ENCODE data around the gene POP7. TPM values are rescaled to one million over a fixed set of nuclear protein-coding genes. Genes with fewer than 3 reads are reported as not detected.

Gene POP7
- polyA plus RNA-seq, 1 donor from 2014 or later: 48.6 TPM

- H3K4me1 Mint-ChIP-seq: peaks cover 2 to 6% (median 5%) of the 10 kb centered on the region in 3 donors
- no peaks in the 10 kb centered on the region for H3K36me3 Mint-ChIP-seq
- H3K9me3 Mint-ChIP-seq: no peaks in the 10 kb centered on the region
These were observed 30.2 kb upstream of the POP7 start for GRCh38 chr7:100675581-100676350.

DNA sequence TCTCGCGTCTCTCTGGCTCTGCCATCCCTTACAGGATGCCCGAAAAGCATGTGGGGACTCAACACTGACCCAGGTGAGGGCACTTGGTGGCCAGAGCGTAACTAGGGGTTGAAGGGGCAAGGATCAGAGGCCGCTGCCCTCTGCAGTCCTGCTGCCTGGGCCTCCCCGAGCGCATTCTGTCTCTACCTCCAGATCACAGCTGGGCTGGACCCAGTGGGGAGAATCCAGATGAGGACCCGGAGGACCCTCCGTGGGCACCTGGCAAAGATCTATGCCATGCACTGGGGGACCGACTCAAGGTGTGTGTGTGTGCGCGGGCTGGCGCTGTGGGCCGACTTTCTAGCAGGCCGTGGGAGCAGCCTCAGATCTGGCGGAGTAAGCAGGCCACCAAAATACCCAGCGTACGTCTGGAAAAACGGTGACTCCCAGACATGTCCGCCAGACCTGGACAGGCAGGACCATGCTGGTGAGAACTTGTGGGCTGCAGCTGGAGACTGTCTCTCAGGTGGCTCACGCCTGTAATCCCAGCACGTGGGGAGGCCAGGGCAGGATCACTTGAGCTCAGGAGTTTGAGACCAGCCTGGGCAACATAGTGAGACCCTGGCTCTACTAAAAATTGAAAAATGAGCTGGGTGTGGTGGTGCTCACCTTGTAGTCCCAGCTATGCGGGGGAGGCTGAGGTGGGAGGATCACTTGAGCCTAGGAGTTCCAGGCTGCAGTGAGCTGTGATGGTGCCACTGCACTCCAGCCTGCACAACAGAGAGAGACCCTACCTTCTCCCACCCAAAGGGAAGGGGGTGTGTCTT lies 29.2 kb upstream of the POP7 start:
- Mint-ChIP-seq H3K4me3 (peak overlapping the region; percentile 25 to 83 (median 73)), H3K27me3 (no peaks in the 10 kb centered on the region), H3K9me3 (no peaks in the 10 kb centered on the region), H3K27ac (peak overlapping the region; percentile 23 to 96 (median 88)), H3K36me3 (no peaks in the 10 kb centered on the region), H3K4me1 (peaks cover 2 to 6% (median 5%) of the 10 kb centered on the region in 3 donors)

More at GRCh38 chr7:100675581-100676350, 30.2 kb upstream of the POP7 start:
- Mint-ChIP-seq H3K27me3 (no peaks in the 10 kb centered on the region), H3K27ac (peak overlapping the region; percentile 91 to 96 (median 96)), H3K4me3 (peak overlapping the region; percentile 86 to 93 (median 90))

DNA sequence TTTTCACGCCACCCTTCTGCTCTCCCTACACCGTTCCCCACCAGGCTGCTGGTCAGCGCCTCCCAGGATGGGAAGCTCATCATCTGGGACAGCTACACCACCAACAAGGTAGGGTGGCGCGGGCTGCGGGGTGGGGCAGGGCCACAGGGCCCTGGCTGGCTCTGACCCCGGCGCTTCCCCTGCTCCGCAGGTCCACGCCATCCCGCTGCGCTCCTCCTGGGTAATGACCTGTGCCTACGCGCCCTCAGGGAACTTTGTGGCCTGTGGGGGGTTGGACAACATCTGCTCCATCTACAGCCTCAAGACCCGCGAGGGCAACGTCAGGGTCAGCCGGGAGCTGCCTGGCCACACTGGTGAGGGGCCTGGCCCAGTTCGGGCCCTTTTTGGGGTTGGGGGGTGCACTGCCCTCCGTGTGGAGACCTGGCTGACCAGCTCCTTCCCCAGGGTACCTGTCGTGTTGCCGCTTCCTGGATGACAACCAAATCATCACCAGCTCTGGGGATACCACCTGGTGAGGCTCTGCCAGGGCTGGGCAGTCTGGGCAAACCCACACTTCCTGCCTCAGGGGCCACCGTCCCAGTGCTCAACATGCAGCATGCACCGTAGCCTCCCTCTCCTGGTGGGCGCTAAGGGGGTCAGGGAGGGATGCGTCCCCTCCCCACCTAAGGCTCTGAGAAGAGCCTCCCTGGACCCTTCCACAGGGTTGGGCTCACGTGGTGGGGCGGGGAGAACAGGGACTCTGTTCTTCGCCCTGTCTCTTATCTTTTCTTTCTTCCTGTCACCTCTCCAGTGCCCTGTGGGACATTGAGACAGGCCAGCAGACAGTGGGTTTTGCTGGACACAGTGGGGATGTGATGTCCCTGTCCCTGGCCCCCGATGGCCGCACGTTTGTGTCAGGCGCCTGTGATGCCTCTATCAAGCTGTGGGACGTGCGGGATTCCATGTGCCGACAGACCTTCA lies 28.3 kb upstream of the POP7 start:
- Mint-ChIP-seq H3K4me3 (peak overlapping the region in 2 of 4 donors; percentile 69 to 83), H3K27me3 (no peaks in the 10 kb centered on the region), H3K36me3 (no peaks in the 10 kb centered on the region), H3K27ac (peak overlapping the region; percentile 88 to 96 (median 89)), H3K4me1 (peaks cover 2 to 6% (median 5%) of the 10 kb centered on the region in 3 donors), H3K9me3 (no peaks in the 10 kb centered on the region)

- H3K9me3 Mint-ChIP-seq: no peaks in the 10 kb centered on the region
- H3K4me1 Mint-ChIP-seq: peaks cover 2 to 5% (median 2%) of the 10 kb centered on the region in 3 donors
- peak overlapping the region; percentile 84 to 96 (median 89) for H3K27ac Mint-ChIP-seq
- H3K27me3 Mint-ChIP-seq: no peaks in the 10 kb centered on the region
- H3K4me3 Mint-ChIP-seq: peak overlapping the region in 1 of 4 donors; percentile 65
- no peaks in the 10 kb centered on the region for H3K36me3 Mint-ChIP-seq
These were observed 27.5 kb upstream of the POP7 start for GRCh38 chr7:100678291-100678984.

GRCh38 chr7:100679129-100679926 lies 26.6 kb upstream of the POP7 start:
- peak overlapping the region in 2 of 3 donors; percentile 45 to 77 for H3K27ac Mint-ChIP-seq
- H3K4me3 Mint-ChIP-seq: no peak overlapping the region
- H3K9me3 Mint-ChIP-seq: no peaks in the 10 kb centered on the region
- no peaks in the 10 kb centered on the region for H3K36me3 Mint-ChIP-seq
- peaks cover 0 to 5% (median 2%) of the 10 kb centered on the region in 3 donors for H3K4me1 Mint-ChIP-seq
- no peaks in the 10 kb centered on the region for H3K27me3 Mint-ChIP-seq

DNA sequence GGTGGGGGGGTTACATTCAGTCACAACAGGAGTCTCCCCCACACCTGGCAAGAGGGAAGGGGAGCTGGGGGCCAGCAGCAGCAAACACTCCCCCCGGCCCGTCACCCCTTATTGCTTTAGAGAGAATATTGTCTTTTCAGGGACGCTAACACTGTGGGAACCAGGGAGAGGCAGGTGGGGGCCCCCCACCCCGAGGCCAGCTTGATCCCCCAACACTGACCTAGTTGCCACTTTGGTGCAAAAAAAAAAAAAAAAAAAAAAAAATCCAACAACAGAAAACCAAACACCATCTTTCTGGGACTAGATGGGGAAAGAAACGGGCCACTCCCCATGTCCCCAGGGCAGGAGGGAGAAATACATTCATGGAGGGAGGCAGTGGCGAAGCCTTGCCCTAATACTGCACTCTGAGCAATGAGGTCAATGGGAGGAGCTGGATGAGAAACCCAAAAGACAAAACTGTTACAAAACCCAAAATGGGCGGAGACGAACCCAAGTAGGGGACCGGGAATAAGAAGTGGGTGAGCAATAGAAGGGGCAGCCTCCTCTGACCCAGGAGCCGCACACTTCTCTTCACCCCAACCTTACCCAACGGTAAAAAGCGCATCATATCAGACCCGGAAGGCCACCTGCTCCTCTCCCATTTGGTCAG lies 25.9 kb upstream of the POP7 start:
- Mint-ChIP-seq H3K9me3 (no peaks in the 10 kb centered on the region), H3K36me3 (no peaks in the 10 kb centered on the region), H3K27me3 (no peaks in the 10 kb centered on the region), H3K4me3 (peak overlapping the region in 1 of 4 donors; percentile 57), H3K27ac (peak overlapping the region in 1 of 3 donors; percentile 45), H3K4me1 (peaks cover 0 to 5% (median 2%) of the 10 kb centered on the region in 3 donors)

- H3K4me3 Mint-ChIP-seq: peak overlapping the region in 1 of 4 donors; percentile 57
- peaks cover 0 to 5% (median 2%) of the 10 kb centered on the region in 3 donors for H3K4me1 Mint-ChIP-seq
- H3K9me3 Mint-ChIP-seq: no peaks in the 10 kb centered on the region
- no peaks in the 10 kb centered on the region for H3K27me3 Mint-ChIP-seq
- H3K27ac Mint-ChIP-seq: peak overlapping the region in 1 of 3 donors; percentile 45
- H3K36me3 Mint-ChIP-seq: no peaks in the 10 kb centered on the region
These were observed 25.2 kb upstream of the POP7 start for GRCh38 chr7:100680576-100681271.

GRCh38 chr7:100681491-100682227 lies 24.3 kb upstream of the POP7 start:
- H3K36me3 Mint-ChIP-seq: no peaks in the 10 kb centered on the region

GRCh38 chr7:100682228-100682741 lies 23.6 kb upstream of the POP7 start:
- Mint-ChIP-seq H3K9me3 (no peaks in the 10 kb centered on the region), H3K36me3 (no peaks in the 10 kb centered on the region), H3K4me3 (no peak overlapping the region), H3K4me1 (peaks cover 0 to 5% (median 2%) of the 10 kb centered on the region in 3 donors), H3K27me3 (no peaks in the 10 kb centered on the region), H3K27ac (no peak overlapping the region)

More at GRCh38 chr7:100681491-100682227, 24.3 kb upstream of the POP7 start:
- H3K27me3 Mint-ChIP-seq: no peaks in the 10 kb centered on the region
- H3K4me3 Mint-ChIP-seq: no peak overlapping the region
- no peaks in the 10 kb centered on the region for H3K9me3 Mint-ChIP-seq
- peak overlapping the region in 1 of 3 donors; percentile 39 for H3K27ac Mint-ChIP-seq
- peaks cover 0 to 5% (median 2%) of the 10 kb centered on the region in 3 donors for H3K4me1 Mint-ChIP-seq

- H3K4me1 Mint-ChIP-seq: peaks cover 0 to 2% (median 0%) of the 10 kb centered on the region in 3 donors
- H3K36me3 Mint-ChIP-seq: no peaks in the 10 kb centered on the region
- H3K4me3 Mint-ChIP-seq: peak overlapping the region in 1 of 4 donors; percentile 52
- no peak overlapping the region for H3K27ac Mint-ChIP-seq
- H3K27me3 Mint-ChIP-seq: no peaks in the 10 kb centered on the region
- H3K9me3 Mint-ChIP-seq: no peaks in the 10 kb centered on the region
These were observed 22.8 kb upstream of the POP7 start for GRCh38 chr7:100682991-100683658.

Measured in IgD-negative memory B cell (primary cell).